ENCODE data around the gene KLK5. TPM values are rescaled to one million over a fixed set of nuclear protein-coding genes. Genes with fewer than 3 reads are reported as not detected.

The KLK5 gene
- total RNA-seq, 1 donor from 2014 or later: not detected

DNA sequence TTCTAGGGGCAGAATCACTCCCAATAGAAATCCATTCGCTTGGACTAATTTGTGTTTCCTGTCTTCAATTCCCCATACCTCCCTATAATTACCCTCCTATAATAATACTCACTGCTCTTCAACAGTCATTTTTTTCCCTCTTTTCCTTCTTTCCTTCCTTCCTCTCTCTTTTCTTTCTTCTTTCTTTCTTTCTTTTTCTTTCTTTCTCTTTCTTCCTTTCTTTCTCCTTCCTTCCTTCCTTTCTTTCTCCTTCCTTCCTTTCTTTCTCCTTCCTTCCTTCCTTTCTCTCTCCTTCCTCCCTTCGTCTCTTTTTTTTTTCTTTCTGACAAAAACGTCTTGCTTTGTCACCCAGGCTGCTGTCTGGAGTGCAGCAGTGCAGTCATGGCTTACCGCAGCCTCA is 8.0 kb downstream of the KLK5 start:
- H3K27me3 Mint-ChIP-seq (ENCODE audit: unreplicated experiment): peaks cover 6% of the 10 kb centered on the region
- peaks cover 3% of the 10 kb centered on the region for H3K9me3 Mint-ChIP-seq (ENCODE audit: unreplicated experiment)
- no peak for TF ChIP-seq CTCF (IDR thresholded peaks at IDR 0.05; ENCODE audit: partially characterized antibody, unreplicated experiment)
- H3K4me1 Mint-ChIP-seq (ENCODE audit: low read depth, unreplicated experiment): no peaks in the 10 kb centered on the region
- H3K4me3 Mint-ChIP-seq (ENCODE audit: unreplicated experiment): no peak overlapping the region
- H3K27ac Mint-ChIP-seq (ENCODE audit: unreplicated experiment): no peak overlapping the region
- no peak for DNase-seq
- no peaks in the 10 kb centered on the region for H3K36me3 Mint-ChIP-seq (ENCODE audit: unreplicated experiment)

- TF ChIP-seq CTCF (IDR thresholded peaks at IDR 0.05; ENCODE audit: partially characterized antibody, unreplicated experiment): no peak
- no peak for DNase-seq
- H3K27ac Mint-ChIP-seq (ENCODE audit: unreplicated experiment): no peak overlapping the region
Measured at GRCh38 chr19:50943074-50943828, 9.6 kb downstream of the KLK5 start.

DNA sequence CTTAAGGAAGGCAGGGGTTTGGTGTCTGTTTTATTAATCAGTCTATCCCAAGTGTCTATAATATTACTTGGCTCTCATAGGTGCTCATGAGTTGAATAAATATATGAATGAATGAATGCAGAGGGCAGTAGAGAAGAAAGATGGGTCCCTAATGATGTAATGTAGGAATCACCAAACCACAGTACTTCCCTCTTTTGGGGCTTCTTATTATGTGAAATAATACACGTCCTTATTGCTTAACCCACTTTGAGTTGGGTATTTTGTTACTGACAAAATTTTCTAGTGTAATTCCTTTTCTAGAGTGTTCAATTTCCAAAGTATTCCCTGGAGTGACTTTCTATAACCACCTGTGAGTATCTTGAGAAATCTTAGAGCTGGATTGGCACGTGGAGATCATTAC is 13.2 kb downstream of the KLK5 start:
- no peaks in the 10 kb centered on the region for H3K4me1 Mint-ChIP-seq (ENCODE audit: low read depth, unreplicated experiment)
- H3K9me3 Mint-ChIP-seq (ENCODE audit: unreplicated experiment): peaks cover 3% of the 10 kb centered on the region
- TF ChIP-seq CTCF (IDR thresholded peaks at IDR 0.05; ENCODE audit: partially characterized antibody, unreplicated experiment): no peak
- no peak overlapping the region for H3K27ac Mint-ChIP-seq (ENCODE audit: unreplicated experiment)
- no peaks in the 10 kb centered on the region for H3K36me3 Mint-ChIP-seq (ENCODE audit: unreplicated experiment)
- H3K4me3 Mint-ChIP-seq (ENCODE audit: unreplicated experiment): no peak overlapping the region
- H3K27me3 Mint-ChIP-seq (ENCODE audit: unreplicated experiment): peaks cover 5% of the 10 kb centered on the region
- DNase-seq: no peak

More at GRCh38 chr19:50943074-50943828, 9.6 kb downstream of the KLK5 start:
- Mint-ChIP-seq H3K27me3 (ENCODE audit: unreplicated experiment) (peaks cover 6% of the 10 kb centered on the region), H3K4me1 (ENCODE audit: low read depth, unreplicated experiment) (no peaks in the 10 kb centered on the region), H3K4me3 (ENCODE audit: unreplicated experiment) (no peak overlapping the region), H3K9me3 (ENCODE audit: unreplicated experiment) (peaks cover 3% of the 10 kb centered on the region), H3K36me3 (ENCODE audit: unreplicated experiment) (no peaks in the 10 kb centered on the region)

GRCh38 chr19:50933640-50934039 is 19.2 kb downstream of the KLK5 start:
- Mint-ChIP-seq H3K4me3 (ENCODE audit: unreplicated experiment) (no peak overlapping the region), H3K36me3 (ENCODE audit: unreplicated experiment) (no peaks in the 10 kb centered on the region)
- TF ChIP-seq CTCF (IDR thresholded peaks at IDR 0.05; ENCODE audit: partially characterized antibody, unreplicated experiment): no peak

DNA sequence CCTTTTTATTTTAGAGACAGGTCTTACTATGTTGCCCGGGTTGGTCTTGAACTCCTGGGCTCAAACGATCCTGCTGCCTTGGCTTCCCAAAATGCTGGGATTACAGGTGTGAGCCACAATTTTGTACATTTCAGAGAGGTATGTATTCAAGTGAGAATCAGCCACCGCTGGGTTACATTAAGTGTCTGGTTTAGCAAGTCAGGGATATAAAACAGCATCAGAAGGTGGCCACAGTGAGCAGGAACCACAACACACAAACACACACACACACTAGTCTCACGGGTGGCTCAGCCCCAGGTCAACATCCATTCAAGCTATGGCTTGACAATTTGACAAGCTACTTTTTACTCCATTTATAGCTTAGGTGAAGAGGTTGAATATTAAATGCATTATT is 20.2 kb downstream of the KLK5 start:
- Mint-ChIP-seq H3K27me3 (ENCODE audit: unreplicated experiment) (peaks cover 5% of the 10 kb centered on the region), H3K27ac (ENCODE audit: unreplicated experiment) (no peak overlapping the region), H3K9me3 (ENCODE audit: unreplicated experiment) (peaks cover 1% of the 10 kb centered on the region), H3K36me3 (ENCODE audit: unreplicated experiment) (no peaks in the 10 kb centered on the region), H3K4me3 (ENCODE audit: unreplicated experiment) (no peak overlapping the region), H3K4me1 (ENCODE audit: low read depth, unreplicated experiment) (no peaks in the 10 kb centered on the region)
- no peak for TF ChIP-seq CTCF (IDR thresholded peaks at IDR 0.05; ENCODE audit: partially characterized antibody, unreplicated experiment)
- DNase-seq: no peak

More at GRCh38 chr19:50933640-50934039, 19.2 kb downstream of the KLK5 start:
- Mint-ChIP-seq H3K27me3 (ENCODE audit: unreplicated experiment) (peaks cover 5% of the 10 kb centered on the region), H3K27ac (ENCODE audit: unreplicated experiment) (no peak overlapping the region), H3K4me1 (ENCODE audit: low read depth, unreplicated experiment) (no peaks in the 10 kb centered on the region), H3K9me3 (ENCODE audit: unreplicated experiment) (peaks cover 1% of the 10 kb centered on the region)
- DNase-seq: no peak
